Stimulated activated CD8-positive, alpha-beta memory T cell treated with anti-CD3 and anti-CD28 coated beads, Interleukin-2, amount 100 ng/mL, for 1 hour (primary cell): ENCODE measurements around the gene CIDEA.
"Not testable (repeated sequence)": the region's sequence is repeated elsewhere in the genome, so short reads cannot be mapped to it uniquely, and the experiment has no call there.

Experiments used
- DNase-seq, 2 donors: peaks; one replicate each; pipeline ENCODE4 v3.0.0-alpha.2; 2020; ENCODE audit warnings: low read depth in 2 of 2

Gene CIDEA

DNA sequence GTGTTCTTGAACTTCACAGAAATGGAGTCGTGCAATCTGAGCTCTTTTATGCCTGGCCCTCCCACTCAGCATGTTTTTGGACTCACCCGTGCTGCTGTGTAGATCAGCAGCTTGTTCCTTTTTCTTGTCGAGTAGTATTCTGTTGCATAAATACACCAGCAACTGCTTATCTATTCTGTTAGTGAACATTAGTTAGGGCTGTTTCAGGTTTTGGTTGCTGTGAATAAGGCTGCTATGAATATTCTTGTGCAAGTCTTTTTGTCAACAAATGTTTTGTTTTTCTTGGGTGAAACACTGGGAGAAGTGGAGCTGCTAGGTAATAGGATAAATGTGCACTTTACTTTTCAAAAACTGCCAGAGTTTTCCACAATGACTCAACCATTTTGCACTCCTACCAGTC is 15.3 kb upstream of the CIDEA start:
- DNase-seq = no peak

DNA sequence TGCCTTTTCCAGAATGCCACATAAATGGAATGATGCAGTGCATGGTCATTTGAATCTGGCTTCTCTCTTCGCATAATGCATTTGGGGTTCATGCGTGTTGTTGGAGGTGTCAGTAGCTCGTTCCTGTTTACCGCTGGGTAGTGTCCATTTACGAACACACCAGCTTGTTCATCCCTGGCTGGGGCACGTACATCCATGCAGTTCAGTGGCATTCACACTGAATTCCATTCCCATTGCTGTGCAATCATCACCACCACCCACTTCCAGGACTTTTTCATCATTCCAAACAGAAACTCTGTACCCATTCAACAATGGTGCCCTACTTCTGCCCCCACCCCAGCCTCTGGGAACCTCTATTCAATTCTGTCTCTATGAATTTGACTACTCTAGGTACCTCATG is 14.7 kb upstream of the CIDEA start:
- no peak for DNase-seq

DNA sequence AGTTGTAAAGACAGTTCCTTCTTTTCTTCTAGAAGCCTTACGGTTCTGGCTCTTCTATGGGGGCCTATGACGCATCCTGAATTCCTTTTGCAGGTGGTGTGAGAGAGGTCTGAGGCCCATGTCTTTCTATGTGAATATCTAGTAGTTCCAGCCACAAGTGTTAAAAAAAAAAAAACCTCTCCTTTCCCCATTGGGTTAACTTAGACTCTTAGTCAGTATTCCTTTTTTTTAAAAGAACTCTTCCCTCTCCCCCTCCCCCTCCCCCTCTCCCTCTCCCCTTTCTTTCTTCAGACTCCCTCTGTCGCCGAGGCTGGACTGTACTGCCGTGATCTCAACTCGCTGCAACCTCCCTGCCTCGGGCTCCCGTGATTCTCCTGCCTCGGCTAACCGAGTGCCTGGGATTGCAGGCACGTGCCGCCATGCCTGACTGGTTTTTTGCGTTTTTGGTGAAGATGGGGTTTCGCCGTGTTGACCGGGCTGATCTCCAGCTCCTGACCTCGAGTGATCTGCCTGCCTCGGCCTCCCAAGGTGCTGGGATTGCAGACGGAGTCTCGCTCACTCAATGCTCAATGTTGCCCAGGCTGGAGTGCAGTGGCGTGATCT is 11.4 kb upstream of the CIDEA start:
- no peak for DNase-seq

DNA sequence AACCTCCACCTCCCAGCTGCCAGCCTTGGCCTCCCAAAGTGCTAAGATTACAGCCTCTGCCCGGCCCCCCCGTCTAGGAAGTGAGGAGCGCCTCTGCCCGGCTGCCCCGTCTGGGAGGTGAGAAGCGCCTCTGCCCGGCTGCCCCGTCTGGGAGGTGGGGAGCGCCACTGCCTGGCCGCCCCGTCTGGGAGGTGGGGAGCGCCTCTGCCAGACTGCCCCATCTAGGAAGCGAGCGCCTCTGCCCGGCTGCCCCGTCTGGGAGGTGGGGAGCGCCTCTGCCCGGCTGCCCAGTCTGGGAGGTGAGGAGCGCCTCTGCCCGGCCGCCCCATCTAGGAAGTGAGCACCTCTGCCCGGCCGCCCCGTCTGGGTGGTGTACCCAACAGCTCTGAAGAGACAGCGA is 10.9 kb upstream of the CIDEA start:
- DNase-seq = not testable (repeated sequence)

DNA sequence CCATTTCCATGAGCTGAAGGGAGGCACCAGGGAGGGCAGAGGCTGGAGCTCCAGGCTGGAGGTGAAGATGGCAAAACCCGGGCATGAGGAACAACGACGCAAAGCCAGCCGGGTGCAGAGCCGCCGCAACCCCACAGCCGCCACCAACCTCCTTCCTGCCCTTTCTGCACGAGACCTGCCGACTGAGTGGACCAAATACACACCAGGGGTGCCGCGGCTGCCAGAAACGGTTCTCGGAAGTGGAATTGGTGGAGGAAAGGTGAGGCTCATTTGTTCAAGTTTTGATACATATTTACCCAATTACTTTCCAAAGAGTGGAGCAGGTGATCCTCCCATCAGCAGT is 8.4 kb upstream of the CIDEA start:
- DNase-seq = no peak

DNA sequence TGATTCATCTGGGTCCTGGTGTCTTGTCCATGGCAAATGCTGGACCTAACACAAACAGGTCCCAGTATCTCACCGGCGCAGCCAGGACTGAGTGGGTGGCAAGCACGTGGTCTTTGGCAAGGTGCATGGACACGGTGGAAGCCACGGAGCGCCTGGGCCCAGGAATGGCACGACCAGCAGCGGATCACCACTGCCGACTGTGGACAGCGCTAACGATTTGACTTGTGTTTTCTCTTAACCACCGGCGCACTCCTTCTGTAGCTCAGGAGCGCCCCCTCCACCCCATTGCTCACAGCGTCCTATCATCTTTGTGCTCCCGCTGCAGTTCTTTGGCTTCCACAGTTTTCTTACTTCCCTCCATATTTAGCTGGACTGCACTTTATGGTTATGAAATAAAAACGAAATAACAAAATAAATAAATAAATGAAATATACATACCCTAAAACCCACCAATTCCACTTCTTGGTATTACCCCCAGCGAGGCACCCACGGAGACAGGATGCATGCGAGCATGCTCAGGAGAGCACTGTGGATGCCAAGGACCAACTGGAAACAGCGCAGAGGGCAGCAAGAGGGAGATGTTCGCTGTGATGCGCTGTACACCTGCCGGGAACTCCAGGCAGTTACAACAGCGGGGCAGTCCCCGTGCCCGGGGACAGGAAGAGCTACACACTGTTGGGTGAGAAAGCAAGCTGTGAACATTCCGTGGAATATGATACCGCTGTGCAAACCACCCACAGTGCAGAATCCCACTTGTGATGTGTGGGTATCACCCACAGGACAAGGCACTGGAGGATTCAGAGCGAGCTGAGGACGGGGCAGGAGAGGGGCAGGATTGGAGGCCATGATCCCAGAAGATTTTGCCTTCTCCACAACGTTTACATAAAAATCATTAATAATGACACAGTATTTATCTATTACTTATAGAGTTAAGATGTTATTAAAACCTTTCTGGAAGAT is 7.0 kb upstream of the CIDEA start:
- DNase-seq = no peak

DNA sequence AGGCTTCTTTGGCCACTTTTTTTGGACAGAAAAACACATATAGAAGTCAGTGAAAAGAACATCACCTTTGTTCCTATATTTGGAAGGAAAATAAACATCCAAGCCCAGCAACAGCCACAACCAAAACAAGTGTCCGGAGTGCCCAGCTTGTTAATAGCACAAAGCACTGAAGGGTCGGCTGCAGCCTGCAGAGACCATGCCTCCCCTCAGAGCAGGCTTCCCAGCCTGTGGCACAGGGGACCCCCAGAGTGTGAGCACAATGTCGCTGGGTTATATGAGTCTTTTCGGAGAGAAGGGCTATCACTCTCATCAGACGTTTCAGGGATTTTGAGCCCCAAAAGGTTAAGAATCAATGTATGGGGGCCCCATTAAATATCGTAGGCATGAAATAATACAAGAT is 6.2 kb upstream of the CIDEA start:
- no peak for DNase-seq

DNA sequence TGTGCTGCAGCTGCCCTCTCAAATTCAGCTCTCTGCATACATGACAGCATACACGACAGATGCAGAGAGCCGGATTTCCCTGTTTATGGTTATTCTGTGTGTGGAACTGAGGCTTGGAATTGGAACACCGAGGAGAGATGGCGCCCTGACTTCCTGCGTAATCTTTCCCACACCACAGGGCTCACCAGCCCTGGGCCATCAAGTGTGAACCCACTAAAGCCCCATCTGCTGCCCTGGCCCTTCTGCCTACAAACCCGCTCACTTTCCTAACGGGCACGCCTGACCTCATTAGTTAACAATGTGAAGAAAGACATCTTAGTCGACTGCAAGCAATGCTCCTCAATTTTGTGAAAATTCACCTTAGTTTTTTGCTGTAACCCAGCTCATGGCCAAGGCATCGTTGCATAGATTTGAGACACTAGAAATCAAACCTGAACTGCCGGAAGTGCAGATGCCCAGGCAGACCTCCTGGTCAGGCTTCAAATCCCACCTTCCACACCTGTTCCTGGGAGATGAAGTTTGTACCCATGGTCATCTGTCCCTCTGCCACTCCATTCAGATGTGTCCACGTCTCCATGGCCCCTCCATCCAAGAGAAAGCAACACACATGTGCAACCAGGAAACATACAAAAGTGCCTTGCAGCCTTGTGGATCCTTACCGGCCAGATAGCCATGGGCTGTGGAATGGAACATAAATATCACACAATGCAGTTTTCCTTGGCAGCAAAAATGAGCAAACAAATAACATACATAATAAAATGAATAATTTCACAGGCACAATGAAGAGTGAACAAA is 5.0 kb upstream of the CIDEA start:
- no peak for DNase-seq

DNA sequence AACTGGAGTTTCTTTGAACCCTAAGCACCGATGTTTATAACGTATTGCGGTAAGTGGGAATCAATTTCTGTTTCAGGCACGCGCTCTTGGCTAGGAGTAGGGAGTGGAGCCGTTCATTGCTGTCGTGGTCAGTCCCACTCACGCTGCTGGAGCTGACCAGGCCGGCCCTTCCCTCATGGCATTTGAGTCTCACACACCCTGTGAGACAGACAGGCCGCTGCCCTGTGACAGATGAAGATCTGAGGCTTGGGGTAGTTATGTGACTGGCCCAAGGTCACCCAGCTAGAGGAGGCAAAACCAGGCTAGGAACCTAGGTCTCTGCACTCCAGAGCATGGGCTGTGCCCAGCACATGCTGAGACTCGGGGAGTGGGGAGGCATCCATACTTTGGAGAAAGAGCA is 2.9 kb upstream of the CIDEA start:
- DNase-seq = no peak

DNA sequence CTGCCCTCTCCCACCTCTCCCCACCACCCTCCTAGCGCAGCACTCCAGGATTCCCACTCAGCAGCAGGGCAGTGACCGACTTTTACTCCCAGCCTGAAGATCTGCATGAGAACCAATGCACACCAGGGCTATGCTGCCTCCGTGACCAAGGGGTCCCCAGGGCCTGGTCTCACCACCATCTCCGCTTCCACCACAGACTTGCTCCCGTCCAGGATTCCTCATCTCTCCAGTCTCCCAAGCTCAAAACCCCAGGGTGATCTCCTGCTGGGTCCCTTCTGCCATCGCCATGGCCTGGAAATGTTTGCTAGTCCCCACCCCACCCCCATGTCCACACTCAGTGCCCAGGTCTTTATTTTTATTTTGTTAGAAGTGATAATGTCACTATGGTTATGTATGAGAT is 2.1 kb upstream of the CIDEA start:
- DNase-seq = no peak

DNA sequence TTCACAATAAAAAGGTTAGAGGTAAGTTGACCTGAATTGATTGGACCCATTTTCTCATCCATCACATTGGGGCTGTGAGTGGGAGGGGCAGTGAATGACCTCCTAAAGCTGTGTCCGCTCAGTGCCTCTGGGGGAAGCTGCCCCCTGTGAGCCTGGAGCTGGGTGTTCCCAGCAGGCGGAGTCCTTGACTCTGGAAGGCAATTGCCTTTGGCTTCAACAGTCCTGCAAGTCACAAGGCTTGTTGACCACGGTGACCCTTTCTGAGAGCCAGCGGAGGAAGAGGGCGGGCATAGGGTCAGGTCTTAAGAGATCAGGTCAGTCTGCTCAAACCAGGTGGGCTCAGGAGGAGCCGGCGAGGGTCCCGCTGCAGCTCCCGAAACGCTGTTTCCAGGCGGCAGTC is 1.1 kb upstream of the CIDEA start:
- DNase-seq = no peak

DNA sequence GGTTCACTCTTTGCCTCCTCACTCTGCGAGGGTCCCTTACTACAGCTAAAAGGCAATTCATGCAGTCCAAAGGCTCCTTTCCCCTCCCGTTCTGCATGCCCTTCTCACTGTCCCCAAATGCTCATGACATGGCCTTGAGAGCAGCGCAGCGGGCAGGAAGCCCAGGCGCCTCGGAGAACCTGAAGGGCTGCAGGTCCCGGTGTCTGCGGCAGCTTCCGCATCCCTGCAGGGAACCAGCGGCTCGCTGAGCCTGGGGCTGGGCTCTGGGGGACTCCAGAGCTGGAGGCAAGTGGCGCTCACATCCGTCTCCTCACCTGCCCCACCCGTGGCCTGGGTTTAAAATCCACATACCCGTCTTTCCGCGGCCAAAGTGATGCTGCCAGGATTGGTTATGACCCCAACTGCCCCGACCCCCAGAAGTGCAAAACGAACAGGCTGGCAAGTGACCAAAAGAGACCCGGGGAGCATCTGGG is 462 bp upstream of the CIDEA start:
- DNase-seq = no peak

DNA sequence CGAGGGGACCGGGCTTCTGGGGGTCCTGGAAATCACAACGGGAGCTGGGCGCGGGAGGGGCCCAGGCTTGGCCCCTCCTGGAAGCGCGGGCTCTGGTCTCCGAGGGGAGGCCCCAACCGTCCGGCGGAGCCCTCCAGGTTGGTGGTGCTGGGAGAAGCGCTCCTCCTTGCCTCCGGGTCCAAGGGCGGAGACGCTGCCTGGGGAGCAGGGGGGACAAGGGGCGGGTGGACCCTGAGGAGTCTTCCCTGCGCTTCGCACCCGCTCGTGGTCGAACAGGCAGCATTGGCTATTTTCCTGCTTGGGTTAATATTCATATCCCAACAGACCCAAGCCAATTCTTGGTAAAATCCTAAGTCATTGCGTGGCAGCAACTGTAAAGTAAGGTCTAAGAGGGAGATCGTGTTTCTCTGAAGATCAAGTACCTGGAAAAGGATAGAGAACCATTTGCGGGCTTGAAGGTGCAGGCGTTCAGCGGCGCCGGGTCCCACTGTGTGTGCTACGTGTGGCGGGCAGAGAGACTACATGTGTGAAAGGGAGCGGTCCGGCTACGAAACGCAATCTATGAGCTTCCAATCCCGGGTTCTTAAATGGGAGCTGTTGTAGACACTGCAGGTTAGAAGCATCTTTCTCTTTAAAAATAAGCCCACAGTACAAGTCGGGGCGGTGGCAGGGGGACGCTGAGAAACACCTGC is 805 bp downstream of the CIDEA start:
- DNase-seq = no peak

DNA sequence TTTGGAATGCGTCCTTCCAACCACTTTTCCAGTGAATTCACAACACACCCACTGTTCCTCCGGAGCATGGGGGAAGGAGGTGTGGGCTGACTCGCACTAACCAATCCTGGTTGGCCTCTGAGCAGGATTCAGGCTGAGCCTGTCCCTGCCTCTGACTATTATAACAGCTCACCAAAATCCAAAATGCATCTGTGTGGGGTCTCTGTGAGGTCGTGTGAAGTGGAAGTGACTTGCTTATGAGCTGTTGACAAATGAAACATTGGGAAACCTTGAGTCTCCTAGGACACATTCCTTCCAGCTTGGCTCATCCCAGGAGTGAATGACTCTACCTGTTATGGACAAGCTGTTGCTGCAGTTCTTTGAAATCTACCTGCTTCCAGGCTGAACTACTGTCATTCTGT is 1.5 kb downstream of the CIDEA start:
- no peak for DNase-seq

DNA sequence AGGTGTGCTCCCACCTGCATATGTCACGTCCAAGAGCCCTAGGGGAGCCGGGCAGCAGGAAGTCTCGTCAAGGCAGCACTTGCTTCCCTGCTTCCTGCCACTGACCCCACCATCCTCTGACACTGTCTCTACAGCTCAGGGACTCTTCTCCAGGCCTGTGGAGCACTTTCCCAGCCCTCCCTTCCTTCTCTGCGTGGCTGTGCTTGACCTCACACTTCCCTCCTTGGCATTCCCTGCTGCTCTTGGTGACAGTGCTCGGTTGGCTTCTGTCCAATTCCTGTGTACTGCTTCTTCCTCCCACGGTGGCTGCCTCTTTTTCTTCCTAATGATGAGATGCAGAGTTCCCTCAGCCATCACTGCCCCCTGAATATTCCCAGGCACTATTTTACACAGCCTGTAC is 2.8 kb downstream of the CIDEA start:
- DNase-seq = no peak

DNA sequence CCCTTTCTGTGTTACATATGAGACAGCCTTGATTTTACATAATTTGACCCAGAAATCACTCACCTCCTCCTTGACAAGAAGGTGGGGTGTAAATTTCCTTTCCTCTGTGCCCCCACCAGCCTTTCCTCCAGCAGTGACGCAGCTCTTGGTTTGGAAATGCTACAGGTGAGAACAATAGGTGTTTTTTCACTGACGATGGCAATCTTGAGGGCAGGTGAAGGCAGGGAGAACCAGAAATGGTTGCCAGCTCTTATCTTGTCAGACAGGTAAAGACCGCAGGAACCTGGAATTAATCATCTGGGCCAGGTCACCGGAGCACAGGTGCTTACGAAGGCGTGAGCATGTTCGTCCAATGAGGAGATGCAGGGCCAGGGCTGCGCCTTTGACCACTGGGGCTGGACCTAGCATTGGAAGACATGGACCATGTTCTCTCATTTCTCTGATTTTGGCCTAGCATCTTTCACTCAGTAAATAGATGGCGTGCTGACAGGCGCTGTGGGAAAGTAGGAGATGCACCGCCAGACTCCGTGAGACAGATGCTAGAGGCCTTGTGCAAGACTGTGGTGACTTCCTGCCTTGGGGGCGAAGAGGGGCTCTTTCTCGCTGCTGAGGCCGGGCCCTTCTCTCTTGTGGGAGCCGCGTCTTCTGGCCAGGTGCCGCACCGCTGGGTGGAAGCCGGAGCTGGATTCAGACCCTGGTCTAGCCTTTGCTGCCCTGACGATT is 4.0 kb downstream of the CIDEA start:
- DNase-seq = no peak

DNA sequence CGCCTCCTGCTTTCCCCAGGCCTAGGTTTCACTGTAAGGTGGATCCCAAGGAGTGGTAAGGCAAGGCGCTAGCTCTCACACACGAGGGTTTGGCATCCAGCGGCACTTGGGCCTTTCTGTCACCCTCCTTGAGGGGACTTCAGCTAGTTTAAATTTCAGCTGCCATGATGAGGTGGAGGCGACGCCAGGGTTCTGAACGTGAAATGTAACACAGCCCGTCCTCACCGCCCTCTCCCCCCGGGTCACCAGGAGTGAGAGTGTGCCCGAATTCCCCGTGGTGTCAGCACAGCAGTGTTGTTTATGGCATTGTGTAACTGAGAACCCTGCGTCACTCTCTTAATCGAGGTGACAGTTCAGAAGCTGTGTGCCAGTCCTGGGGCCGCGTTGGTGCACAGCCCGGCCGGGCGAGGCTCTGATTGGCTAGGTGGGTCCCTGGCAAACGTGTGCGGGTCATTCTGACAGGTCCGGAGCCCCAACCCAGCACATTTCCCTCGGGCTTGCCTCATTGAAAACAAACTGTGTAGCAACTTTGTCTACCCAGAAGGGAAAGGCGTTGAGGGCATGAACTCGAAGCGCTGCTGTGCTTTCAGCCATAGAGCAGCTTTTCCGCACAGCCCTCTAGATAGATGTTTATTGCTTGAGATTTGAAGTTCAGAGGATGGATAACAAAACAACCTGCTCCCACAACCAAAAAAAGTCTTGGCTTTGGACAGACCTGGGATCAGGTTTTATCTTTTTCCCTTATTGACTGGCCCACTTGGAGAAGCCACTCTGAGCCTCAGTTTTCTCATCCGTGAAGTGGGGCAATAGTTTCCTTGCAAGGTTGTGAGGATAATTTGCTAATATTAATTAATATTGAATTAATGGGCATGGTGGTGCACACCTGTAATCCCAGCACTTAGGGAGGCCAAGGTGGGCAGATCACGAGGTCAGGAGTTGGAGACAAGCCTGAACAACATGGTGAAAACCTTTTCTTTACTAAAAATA is 4.9 kb downstream of the CIDEA start:
- no peak for DNase-seq

DNA sequence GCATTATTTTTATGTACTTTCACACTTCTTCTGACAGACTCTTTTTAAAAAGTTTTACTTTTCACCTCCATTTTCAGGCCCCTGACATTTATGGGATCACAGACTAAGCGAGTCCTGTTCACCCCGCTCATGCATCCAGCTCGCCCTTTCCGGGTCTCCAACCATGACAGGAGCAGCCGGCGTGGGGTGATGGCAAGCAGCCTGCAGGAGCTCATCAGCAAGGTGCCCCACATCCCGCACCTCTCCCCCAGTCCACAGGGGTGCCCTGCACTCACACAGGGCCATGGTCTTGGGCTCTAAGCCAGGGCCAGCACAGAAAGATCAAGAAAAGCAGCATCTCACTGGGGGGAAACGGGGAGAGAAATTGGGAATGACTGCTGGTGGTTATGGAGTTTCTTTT is 8.6 kb downstream of the CIDEA start:
- DNase-seq = no peak

DNA sequence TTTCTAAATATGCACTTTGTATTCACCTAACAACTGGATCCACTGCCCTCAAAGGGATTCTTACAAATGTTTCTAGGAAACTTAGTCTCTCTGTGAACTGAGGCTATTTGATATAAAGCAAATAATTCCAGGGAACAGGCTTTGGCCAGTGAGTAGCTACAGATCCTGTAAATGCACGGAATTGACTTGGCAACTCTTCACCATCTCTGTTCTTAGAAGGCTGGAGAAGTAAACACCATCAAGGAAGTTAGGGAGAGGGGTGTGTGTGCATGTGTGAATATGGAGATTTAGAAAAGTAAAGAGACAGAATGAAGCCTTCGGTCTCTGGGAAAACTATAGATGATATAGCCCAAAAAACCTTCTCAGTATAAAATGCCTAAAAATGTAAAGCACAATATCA is 10.7 kb downstream of the CIDEA start:
- no peak for DNase-seq
